ENCODE measurements around the gene LRRC73.
"Not testable (repeated sequence)": the region's sequence is repeated elsewhere in the genome, so short reads cannot be mapped to it uniquely, and the experiment has no call there.

LRRC73 gene

GRCh38 chr6:43509984-43510826, at the start of gene LRRC73:
TSS of gene LRRC73 (minus strand) at chr6:43510346. CDS start at chr6:43509785, 561 bp downstream.
- DNase-seq (ENCODE audit: low spot score): peak; percentile 93
- TF ChIP-seq CTCF (IDR thresholded peaks at IDR 0.05): no peak
- peak within 1 kb of the TSS; percentile 39 to 77 for H3K27ac ChIP-seq

GRCh38 chr6:43559328-43559727, 49.2 kb upstream of the LRRC73 start:
- DNase-seq (ENCODE audit: low spot score): no peak
- TF ChIP-seq CTCF (IDR thresholded peaks at IDR 0.05): no peak
- no peak overlapping the region for H3K4me3 ChIP-seq
- no peak overlapping the region for H3K27ac ChIP-seq

More at GRCh38 chr6:43509984-43510826, at the start of gene LRRC73:
- H3K4me3 ChIP-seq: peak within 1 kb of the TSS; percentile 97

- not testable (repeated sequence) for DNase-seq (ENCODE audit: low spot score); H3K27ac ChIP-seq; H3K4me3 ChIP-seq
Measured at GRCh38 chr6:43557620-43558019, 47.5 kb upstream of the LRRC73 start.

- no peak for TF ChIP-seq CTCF (IDR thresholded peaks at IDR 0.05)
- H3K4me3 ChIP-seq: no peak overlapping the region
- no peak overlapping the region for H3K27ac ChIP-seq
- DNase-seq (ENCODE audit: low spot score): no peak
Measured at GRCh38 chr6:43547222-43547621, 37.1 kb upstream of the LRRC73 start.

GRCh38 chr6:43544461-43544860, 34.3 kb upstream of the LRRC73 start:
- TF ChIP-seq CTCF (IDR thresholded peaks at IDR 0.05): no peak
- Histone ChIP-seq H3K4me3 (no peak overlapping the region), H3K27ac (no peak overlapping the region)
- DNase-seq (ENCODE audit: low spot score): no peak

GRCh38 chr6:43541774-43542471, 31.8 kb upstream of the LRRC73 start:
- no peak overlapping the region for H3K27ac ChIP-seq
- no peak for TF ChIP-seq CTCF (IDR thresholded peaks at IDR 0.05)
- no peak for DNase-seq (ENCODE audit: low spot score)

GRCh38 chr6:43540507-43540906, 30.4 kb upstream of the LRRC73 start:
- H3K4me3 ChIP-seq: no peak overlapping the region
- no peak for DNase-seq (ENCODE audit: low spot score)
- no peak overlapping the region for H3K27ac ChIP-seq
- no peak for TF ChIP-seq CTCF (IDR thresholded peaks at IDR 0.05)

More at GRCh38 chr6:43541774-43542471, 31.8 kb upstream of the LRRC73 start:
- no peak overlapping the region for H3K4me3 ChIP-seq

GRCh38 chr6:43539409-43539808, 29.3 kb upstream of the LRRC73 start:
- not testable (repeated sequence) for H3K27ac ChIP-seq; DNase-seq (ENCODE audit: low spot score); H3K4me3 ChIP-seq

- H3K27ac ChIP-seq; DNase-seq (ENCODE audit: low spot score); H3K4me3 ChIP-seq: not testable (repeated sequence)
Measured at GRCh38 chr6:43538986-43539385, 28.8 kb upstream of the LRRC73 start.

Data from coronary artery (tissue), 2 donors.